NB4 (cell line): Measurements from ENCODE around the gene NMRK1.

Experiments
- DNase-seq: peaks from one replicate; pipeline ENCODE4 v3.0.0; 2010; ENCODE audit warnings: low read depth
- H3K4me3 ChIP-seq: one replicate; pipeline ENCODE4 v1.5.1; 2011; ENCODE audit warnings: mild to moderate bottlenecking, low read depth, low read length, moderate library complexity
- CTCF ChIP-seq: IDR thresholded peaks from one replicate; pipeline ENCODE4 v1.5.1; 2012; ENCODE audit warnings: low read depth, low read length
- MAX ChIP-seq: IDR thresholded peaks from 2 replicates; pipeline ENCODE4 v1.6.1; 2011; ENCODE audit warnings: low read depth, low read length
- MYC ChIP-seq: IDR thresholded peaks from 2 replicates; pipeline ENCODE4 v1.6.1; 2011; ENCODE audit warnings: low read depth, low read length
- POLR2A ChIP-seq: IDR thresholded peaks from 2 replicates; pipeline ENCODE4 v1.6.1; 2011; ENCODE audit warnings: mild to moderate bottlenecking; ENCODE audit not compliant: insufficient read length; ENCODE audit errors: extremely low read depth

The NMRK1 gene

DNA sequence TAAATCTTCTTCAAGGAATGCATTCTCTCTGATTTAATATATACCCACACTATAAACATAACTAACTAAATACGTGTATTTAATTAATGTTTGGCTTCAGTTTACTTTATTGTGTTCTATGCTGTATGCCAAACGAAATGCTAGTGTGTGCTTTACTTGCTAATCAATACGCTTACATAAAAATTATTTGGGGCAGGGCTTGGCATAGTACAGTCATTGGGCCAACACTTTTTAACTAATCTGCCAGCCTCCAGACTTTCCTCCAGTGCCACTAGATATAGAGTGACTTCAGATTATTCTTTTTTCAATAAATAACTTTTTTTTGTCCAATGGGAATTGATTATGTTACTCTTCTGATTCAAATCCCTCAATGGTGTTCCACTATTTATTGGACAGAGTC is 51.2 kb downstream of the NMRK1 start:
- TF ChIP-seq MYC, result no peak
- no peak for TF ChIP-seq POLR2A
- TF ChIP-seq MAX, result no peak
- no peak for TF ChIP-seq CTCF
- DNase-seq, result no peak
- no peak overlapping the region for H3K4me3 ChIP-seq

DNA sequence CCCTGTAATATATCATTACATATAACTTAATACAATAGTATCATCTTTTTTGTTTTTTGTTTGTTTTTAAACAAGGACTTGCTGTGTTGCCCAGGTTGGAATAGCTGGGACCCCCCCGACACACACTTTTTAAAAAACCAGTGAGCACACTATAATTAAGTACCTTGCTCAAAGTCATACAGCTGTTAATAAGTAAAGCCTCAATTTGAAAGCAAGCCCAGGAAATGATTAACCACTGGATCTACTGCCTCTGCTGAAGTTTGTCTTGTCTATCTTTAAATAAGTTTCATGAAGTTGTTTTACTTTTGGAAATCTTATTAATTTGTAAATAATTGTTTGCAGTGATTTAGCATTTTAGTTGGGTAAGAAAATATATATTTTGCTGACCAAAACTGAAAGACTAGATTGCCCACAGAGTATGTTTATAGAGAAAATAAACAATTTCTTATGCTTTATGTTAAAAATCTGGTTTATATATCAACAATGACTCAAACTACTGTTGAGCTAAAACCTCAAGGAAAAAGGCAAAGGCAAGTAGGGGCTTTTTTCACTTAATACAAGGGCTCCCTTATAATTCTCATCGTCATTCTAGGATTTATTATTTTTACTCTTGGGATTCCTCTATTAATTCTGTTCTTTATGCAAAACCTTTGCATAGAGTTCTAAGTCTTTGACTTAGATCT is 54.0 kb downstream of the NMRK1 start:
- no peak for TF ChIP-seq MAX
- TF ChIP-seq MYC, result no peak
- no peak for TF ChIP-seq POLR2A
- TF ChIP-seq CTCF, result no peak
- no peak for DNase-seq

GRCh38 chr9:75027187-75028107 is 60.5 kb downstream of the NMRK1 start:
- peak overlapping the region; percentile 89 for H3K4me3 ChIP-seq
- TF ChIP-seq POLR2A (no peak), CTCF (no peak), MYC (peak; percentile 56; the same call in 1 of the 2 replicates), MAX (peak; percentile 75)
- DNase-seq, result peak; percentile 68

More for the DNA sequence above, 54.0 kb downstream of the NMRK1 start:
- no peak overlapping the region for H3K4me3 ChIP-seq

- DNase-seq, result no peak
- TF ChIP-seq MAX (no peak), MYC (no peak), POLR2A (no peak), CTCF (no peak)
Measured at GRCh38 chr9:75023846-75024245, 64.1 kb downstream of the NMRK1 start.

GRCh38 chr9:75019654-75020053 is 68.3 kb downstream of the NMRK1 start:
- H3K4me3 ChIP-seq, result no peak overlapping the region
- no peak for DNase-seq
- TF ChIP-seq MAX (no peak), POLR2A (no peak), CTCF (no peak), MYC (no peak)

More at GRCh38 chr9:75023846-75024245, 64.1 kb downstream of the NMRK1 start:
- no peak overlapping the region for H3K4me3 ChIP-seq
